ENCODE results near the gene CRMP1. TPM values are rescaled to one million over a fixed set of nuclear protein-coding genes. Genes with fewer than 3 reads are reported as not detected.
"Not testable (repeated sequence)": the region's sequence is repeated elsewhere in the genome, so short reads cannot be mapped to it uniquely, and the experiment has no call there.

The CRMP1 gene
- total RNA-seq, 1 donor from 2014 or later: 0.13 TPM

DNA sequence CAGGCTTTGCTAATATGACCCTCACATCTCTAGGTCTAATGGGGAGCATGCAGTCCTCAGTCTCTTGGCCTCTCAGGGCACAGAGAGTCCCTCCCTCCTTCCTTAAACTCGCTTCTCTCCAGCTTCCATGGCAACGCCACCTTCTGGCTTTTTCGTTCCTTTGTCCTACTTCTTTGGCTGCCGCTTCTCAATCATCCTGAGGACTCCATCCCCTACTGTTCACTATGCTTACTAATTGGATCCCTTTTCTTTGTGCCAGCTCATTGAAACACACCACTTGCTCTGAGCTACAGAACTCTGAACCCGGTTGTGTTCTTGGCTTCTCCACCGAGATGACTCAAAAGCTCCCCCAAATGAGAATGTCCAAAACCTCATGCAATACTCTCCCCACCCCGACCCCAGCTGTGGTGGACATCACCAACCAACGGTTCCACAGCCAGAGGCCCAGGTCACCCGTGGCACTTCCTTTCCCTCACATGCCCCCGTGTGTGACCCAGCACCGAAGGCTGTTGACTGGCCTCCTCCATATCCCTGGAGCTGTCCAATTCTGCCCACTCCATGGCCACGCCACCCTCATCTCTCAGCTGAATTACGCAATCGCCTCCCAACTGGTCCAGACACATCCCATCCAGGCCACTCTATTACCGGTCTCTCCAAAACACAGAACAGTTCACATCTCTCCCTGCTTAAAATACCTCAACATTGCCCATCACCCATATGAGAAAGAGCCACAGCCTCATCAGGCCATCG, 34.7 kb downstream of the CRMP1 start:
- DNase-seq (ENCODE audit: low read depth in 2 of 2): no peak

DNA sequence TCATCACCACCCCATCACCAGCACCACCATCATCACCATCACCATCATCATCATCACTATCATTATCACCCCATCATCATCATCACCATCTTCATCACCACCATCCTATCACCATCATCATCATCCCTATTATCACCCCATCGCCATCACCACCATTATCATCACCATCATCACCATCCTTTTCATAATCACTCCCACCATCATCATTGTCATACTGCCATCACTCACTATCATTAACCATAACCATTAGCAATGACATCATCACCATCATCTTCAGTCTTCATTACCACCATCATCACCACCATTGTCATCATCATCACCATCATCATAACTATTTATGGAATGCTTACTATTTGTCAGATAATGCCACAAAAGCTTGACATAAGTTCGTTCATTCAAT, 35.7 kb downstream of the CRMP1 start:
- no peak for DNase-seq (ENCODE audit: low read depth in 2 of 2)

DNA sequence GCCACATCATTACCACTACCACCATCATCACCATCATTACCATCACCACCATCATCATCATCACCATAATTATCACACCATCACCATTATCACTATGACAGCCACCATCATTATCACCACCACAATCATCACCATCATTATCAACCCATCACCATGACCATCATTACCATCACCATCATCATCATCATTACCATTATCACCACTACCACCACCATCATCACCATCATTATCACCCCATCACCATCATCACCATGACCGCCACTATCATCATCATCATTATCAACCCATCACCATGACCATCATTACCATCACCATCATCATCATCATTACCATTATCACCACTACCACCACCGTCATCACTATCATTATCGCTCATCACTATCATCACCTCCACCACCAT, 36.5 kb downstream of the CRMP1 start:
- DNase-seq (ENCODE audit: low read depth in 2 of 2): not testable (repeated sequence)

DNA sequence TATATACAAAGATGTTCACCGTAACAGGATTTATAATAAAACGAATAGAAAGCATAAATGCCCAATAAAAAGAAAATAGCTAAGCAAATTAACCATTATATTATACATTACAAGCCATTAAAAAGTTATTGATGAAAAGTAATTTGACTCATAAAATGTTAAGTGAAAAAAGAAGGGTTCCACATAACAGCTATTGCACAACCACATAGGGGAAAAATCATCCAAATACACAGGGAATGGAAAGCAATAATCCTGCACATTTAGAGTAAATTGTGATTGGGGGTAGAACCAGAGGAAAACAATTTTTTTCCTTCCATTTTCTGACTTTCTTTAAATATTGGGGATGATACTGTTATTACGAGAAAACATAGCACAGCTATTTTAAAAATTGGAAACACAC, 38.0 kb downstream of the CRMP1 start:
- DNase-seq (ENCODE audit: low read depth in 2 of 2): no peak

DNA sequence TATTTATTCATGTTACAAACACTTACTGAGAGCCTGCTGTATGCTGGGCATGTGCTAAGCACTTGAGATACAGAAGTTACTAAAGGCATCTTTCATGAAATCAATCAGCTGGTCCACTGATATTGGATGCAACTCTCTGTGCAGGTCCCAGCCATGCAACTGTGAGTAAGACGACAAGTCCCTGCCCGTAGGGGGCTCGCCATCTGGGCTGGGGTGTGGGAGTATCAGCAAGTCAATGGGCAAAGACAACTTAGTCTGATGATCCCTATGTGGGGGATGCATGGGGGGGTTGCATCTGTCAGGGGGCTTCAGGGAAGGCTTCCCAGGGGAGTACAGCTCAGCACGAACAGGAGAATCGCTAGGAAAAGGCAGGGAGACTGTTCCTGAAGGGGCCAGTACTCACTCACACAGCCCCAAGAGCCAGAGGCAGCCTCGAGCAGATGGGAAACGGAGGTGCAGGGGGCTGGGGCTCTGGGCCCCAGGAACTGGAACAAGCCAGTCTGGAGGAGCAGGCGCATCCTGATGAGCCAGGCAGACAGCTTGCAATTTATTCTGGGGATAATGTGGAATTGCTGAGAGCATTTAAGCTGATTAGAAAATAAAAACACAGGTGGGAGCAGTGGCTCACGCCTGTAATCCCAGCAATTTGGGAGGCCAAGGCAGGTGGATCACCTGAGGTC, 40.2 kb downstream of the CRMP1 start:
- DNase-seq (ENCODE audit: low read depth in 2 of 2): no peak

DNA sequence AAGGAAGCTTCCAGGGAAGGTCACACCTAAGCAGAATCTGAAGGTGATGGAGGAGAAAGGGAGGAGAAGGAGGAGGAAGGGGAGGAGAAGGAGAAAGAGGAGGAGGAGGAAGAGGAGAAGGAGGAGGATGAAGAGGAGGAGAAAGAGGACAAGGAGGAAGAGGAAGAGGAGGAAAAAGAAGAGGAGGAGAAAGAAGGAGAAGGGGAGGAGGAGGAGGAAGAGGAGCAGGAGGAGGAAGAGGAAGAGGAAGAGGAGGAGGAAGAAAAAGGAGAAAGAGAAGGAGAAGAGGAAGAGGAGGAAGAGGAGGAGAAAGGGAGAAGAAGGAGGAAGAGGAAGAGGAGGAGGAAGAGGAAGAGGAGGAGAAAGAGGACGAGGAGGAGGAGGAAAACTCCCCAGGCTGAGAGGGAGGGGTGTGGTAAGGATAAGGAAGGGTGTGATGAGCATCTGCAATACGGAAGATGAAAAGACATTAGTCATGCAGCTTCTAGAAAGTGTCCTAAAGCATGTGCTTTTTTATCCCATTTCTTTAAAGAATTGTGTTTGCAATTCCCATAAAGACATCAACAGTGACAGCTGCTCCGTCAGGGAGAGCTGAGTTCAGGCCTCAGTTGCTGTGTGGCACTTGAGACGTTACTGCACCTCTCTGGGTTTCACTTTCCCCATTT, 41.1 kb downstream of the CRMP1 start:
- no peak for DNase-seq (ENCODE audit: low read depth in 2 of 2)

DNA sequence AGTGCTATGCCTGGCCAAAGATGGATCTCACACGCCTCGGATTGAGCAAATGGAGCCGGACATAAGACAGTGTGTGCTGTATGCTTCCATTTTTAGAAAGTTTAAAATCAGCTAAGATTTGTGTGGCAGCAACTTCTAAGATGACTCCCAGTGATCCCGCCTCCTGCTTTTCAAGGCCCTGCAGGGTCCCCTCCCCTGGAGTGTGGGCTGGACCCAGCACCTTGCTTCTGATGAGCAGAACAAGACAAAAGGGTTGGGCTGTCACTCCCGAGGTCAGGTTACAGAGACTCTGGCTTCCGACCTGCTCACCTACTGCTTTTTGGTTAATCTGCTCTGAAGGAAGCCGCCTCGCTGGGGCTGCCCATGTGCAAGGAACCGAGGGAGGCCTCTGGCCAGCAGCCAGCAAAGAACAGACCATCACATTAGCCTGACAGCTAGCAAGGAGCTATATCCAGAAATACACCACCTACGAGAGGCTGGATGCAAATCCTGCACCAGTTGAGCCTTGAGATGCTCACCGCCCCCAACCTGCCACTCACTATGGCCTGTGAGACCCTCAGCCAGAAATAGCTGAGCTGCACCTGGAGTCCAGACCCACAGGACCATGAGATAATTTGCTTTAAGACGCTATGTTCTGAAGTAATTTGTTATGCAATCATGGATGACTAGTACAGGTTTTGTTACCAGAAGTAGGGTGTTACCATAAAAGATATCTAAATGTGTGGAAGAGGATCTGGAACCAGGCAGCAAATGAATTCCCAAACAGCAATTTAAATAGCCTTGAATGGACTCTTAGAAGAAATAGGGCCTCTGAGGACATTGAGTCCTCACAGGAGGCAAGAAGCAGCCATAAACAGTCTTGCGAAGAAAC, 47.6 kb downstream of the CRMP1 start:
- DNase-seq (ENCODE audit: low read depth in 2 of 2): no peak

DNA sequence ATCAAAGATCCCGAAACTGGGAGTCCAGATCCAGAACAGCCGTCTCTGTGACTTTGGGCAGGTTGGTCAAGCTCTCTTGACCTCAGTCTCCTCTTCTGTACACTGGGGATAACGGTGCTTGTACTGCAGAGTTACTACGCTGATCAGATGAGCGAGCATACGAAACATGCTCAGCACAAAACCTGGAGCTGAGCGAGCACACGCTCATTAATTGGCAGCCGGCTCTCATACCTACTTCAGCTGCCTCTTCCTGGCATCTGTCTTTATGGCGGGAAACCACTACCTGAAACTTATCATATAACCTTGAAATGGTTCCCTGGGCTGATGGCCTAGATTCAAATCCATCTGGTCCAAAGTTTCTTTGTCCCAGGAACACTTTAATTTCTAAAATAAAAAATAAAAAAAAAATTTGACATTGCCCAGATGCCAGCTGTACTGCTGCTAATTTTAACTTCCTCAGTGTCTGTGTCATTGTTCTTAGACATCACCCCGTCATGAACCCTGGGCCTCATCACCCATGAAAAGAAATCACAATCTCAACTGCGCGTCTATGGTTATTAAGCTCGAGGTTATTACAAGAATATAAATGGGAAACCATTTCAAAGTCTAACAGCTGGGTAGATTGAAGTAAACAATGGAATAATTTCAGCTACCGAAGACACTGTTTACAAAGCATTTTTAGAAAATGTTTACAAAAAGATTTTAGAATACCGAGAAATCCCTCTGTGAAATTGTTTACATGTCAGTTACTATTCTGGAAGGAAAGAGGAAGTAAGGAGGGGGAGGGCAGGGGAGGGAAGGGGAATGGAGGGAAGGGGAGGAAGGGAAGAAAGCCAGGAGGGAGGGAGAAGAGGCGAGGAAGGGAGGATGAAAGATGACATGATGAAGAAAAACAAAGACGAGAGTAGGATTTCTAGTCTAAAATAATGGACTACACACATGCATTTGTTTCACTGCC, 49.0 kb downstream of the CRMP1 start:
- DNase-seq (ENCODE audit: low read depth in 2 of 2): no peak

DNA sequence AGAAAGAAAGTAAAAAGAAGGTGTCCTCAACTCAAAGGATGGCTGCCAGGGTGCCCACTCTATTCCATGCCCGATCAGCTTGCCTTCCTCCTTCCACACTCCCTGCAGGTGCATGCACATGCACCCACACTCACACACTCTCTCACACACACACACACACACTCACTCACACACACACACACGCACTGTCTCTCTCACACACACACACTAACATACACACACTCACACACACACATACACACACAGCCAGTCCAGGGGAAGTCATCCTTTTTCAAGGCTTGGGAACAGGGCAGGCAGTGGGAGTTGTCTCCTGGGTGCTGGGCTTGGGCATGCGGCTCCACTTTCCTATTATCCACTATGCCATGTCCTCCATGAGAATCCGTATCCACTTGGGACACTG, 50.4 kb downstream of the CRMP1 start:
- no peak for DNase-seq (ENCODE audit: low read depth in 2 of 2)

DNA sequence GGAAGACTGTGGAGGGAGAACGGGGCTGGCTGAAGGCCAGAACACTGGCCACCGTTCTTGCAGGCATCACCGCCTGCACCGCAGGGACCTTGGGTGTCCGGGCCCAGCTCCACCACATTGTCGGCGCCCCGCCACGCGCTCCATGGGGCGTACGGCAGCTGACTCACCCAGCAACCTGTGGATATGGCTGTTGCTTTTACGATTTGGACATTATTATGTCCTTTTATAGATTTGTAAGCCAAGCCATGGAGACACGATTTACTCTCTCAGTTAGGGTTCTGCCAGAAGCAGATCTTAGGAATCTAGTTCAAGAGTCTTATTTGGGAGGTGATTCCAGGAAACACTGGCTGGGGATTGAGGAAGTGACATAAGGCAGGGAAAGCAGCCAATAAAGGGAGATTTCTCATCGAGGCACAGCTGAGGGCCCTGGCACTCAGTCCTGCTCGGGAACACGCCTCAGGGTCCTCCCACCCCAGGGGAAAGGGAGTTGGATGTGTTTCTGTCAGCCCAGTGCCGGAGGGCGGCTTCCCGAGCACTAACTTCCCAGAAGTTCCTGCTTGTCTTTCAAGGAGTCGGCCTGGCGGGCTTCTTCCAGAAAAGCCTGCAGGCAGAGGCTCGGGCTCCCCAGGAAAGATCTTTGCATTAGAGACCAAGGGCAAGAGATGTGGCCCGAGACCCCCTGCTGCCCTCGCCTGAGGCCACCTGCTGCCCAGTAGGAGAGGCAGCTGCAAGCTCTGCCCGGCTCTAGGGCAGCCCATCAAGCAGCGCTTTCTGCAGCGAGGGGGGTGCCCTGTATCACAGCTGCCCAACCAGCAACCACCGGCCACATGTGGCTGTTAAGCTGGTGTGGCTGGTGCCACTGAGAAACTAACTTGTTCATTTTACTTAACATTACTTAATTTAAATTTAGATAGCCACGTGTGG, 52.9 kb downstream of the CRMP1 start:
- no peak for DNase-seq (ENCODE audit: low read depth in 2 of 2)

DNA sequence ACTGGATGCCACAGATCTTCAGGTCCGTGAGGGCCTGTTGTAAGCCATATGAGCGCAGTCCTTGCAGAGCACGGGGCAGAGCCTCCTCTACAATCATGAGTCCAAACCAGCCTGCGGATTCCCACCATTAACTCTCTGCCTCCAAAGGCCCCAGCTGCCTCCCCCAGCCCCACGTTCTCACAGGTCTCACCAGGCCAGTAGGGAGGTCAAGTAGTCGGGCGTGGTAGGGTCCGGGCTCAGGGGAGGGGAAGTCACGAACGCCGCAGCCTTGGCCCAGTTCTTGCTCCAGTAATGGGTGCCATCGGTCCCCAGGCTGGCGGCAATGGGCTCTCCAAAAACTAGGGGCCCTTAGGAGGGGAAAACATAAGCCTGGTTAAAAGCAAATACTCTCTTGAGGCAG, 53.6 kb downstream of the CRMP1 start:
- DNase-seq (ENCODE audit: low read depth in 2 of 2): no peak

DNA sequence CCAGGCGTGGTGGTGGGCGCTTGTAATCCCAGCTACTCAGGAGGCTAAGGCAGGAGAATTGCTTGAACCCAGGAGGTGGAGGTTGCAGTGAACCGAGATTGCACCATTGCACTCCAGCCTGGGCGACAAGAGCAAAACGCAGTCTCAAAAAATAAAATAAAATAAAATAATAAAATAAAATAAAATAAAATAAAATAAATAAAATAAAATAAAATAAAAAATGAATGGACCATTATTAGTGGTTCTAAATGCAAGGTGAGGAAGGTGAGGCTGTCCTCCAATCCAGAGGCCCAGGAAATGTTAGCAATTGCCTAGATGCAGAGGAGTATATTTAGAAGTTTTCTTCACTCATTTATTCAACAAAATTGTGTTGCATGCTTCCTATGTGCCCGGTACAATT, 55.4 kb downstream of the CRMP1 start:
- not testable (repeated sequence) for DNase-seq (ENCODE audit: low read depth in 2 of 2)

DNA sequence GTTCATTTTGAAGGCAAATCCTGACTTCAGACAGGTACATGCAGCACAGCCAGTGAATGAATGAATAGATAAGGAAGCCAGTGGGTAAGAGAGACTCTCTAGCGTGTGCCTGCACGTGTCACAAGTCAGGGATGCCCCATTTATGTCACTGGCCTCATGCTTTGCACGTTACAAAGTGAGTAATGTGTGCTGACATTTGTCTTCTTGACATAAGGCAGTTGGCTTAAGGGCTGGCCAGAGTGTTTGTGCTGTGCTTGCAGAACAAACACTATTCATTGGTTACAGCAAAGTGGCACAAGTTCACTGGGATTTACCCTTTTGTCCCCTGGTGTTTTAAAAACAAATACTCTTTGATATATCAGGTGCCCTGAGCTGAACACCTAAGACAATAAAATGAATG, 55.9 kb downstream of the CRMP1 start:
- no peak for DNase-seq (ENCODE audit: low read depth in 2 of 2)

DNA sequence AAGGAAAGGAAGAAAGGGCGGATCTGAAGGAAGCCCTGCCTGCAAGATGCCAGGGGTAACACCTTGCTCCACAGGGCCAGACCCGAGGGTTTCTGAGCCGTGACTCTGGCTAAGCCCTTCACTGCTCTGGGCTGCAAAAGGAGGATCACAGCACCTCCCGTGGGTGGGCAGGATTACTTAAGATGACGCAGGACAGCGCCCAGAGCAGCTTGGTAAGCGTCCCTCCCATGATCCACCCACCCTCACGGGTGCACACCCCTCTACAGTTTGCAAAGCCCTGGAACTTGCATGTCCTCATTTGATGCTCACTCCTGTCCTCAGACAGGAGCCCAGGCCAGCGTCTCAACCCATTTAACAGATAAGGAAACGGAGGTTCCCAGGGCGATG, 64.9 kb downstream of the CRMP1 start:
- DNase-seq (ENCODE audit: low read depth in 2 of 2): no peak

DNA sequence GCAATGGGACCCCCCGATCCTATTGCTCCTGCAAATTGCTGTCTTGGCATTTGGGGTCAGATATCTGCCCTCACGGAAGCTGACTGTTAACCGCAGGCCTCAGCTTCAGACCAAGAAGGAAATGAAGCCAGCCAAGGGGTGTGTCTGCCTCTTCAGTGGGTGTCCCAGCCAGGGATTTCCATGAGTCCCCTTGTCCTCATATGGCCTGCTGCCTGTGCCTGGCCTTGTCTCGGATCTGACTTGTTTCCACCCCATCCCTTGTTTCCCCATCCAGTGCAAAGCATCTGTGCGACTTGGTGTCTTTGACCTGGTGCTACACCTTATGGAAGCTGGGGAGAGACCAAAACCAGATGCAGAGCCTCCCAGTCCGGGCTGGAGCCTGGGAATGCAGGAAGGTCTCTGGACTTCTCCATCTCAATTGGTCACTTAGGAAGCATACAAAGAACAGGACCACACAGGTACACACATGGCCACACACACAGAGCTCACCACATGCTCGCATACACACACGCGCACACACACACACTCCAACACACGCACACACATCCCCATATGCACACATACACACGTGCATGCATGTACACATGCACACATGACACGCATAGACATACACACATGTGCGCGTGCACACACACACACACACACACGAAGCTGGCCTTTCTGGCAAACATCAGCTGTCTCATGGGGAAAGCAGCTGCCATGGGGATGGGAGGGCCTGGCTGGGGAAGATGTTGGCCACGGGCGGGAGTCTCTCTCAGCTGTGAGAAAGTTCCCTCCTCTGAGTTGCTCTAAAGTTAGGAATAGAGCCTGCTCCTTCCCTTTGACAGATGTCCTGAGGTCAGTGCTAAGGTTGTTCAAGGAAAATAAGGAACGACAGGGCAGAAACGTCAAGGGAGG, 65.5 kb downstream of the CRMP1 start:
- peak in 1 of 2 donors; percentile 54 for DNase-seq (ENCODE audit: low read depth in 2 of 2)

DNA sequence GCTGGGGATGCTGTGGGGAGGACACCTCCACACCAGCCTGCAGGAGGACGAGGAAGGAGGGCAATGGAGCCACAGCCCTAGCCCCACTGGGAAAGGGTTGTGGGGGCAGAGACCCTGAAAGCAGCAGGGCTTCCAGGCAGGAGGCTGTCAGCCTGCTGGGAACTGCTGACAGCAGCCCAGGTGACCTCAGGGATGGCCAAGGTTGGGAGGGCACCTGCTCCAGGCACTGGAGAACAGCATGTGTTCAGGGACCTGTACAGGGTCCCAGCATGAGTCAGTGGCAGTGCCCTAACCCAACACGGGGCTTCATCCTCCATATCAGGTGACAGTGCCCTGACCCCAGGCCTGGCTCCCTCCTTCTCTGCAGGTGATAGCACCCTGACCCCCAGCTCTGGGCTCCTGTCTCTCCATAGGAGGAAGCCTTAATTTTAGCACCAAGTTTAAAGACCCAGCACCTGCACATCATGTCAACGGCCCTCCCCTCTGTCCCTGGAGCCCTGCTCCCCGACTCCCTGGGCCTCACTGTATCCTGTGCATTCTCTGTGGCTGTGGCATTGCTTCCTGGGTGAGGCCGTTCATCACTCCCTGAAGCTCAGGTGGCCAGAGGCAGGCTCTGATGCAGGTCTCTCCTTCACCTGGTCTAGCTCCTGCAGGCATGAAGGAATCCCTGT, 66.3 kb downstream of the CRMP1 start:
- DNase-seq (ENCODE audit: low read depth in 2 of 2): no peak

DNA sequence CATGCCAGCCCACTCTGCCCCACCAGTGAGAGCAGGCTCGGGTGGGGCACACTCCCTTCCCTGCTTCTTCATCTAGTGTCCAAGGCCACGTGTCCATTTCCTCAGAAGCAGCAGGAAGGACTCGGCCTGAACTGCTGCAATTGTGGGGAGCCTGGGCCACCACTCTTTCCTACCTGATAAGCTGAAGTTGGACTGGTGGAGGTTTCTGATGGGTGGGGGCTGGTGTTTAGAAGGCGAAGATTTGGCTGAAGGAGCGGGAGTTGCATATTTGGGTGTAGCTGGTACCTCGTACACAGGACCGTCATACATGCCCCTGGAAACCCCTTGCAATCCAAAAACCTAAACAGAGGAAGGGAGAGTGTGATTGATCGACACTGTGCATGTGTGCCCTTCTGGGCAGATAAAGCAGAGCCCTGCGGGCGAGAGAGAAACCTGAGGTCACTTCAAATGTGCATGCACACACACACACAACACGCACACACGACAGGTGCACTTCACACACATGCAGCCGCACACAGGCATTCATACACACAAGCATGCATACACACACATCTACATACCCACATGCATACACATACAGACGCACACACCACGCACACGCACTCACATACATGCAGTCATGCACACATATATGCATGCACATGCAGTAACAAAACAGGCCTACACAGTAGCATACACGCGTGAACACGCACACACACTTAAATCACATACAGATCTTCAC, 67.4 kb downstream of the CRMP1 start:
- DNase-seq (ENCODE audit: low read depth in 2 of 2): no peak
